ENCODE results near the gene ITGB4. TPM values are rescaled to one million over a fixed set of nuclear protein-coding genes. Genes with fewer than 3 reads are reported as not detected.
A peak's percentile ranks its signal among the peaks of the same experiment; 100 is the strongest.

Gene ITGB4
- total RNA-seq, 6 experiments from 2014 or later, result 0.92 to 4.1 (median 2.0) TPM

DNA sequence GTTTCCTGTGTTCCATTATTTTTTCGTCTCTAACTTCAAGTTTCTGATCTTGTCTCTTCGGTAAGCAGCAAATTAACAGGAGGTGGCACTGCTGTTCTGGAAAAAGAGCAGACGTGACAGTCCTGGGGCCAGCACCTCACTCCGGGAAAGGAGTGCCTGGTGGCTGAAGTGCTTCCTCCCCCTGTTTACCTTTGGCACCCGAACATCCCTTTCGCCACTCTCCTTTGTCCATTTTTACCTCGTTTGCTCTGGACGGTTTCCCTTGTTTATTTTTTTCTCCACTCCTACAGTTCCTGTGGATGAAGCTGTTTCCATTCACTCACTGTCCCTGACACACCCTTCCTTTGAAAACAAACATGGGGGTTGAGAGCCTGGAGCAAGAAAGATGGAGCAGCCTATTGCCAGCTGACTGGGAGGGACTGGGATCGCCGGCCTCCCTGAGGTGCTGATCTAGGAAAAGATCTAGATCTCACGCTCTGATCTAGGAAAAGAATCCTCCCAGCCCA, 41.5 kb upstream of the ITGB4 start:
- Histone ChIP-seq H3K27ac (peak overlapping the region in 1 of 3 donors; percentile 14), H3K9me3 (no peaks in the 10 kb centered on the region), H3K4me1 (peaks cover 0 to 8% (median 0%) of the 10 kb centered on the region in 4 donors), H3K4me3 (no peak overlapping the region), H3K27me3 (no peaks in the 10 kb centered on the region), H3K36me3 (peaks cover 0 to 6% (median 2%) of the 10 kb centered on the region in 4 donors)
- whole genome bisulfite sequencing (ENCODE audit: insufficient coverage, low coverage, low lambda C conversion rate, missing lambda C conversion rate), result 48% methylated on average over 11 of the region's 11 CpGs
- peak in 2 of 3 donors; percentile 48 to 56 for DNase-seq
- TF ChIP-seq CTCF (IDR thresholded peaks at IDR 0.05) (peak in 3 of 4 donors; percentile 7 to 36 (median 20)), POLR2A (IDR thresholded peaks at IDR 0.05) (no peak)
- intact Hi-C loops (cut with DNase I), result loop anchor here (5.0 kb wide), 1 partner anchor 73 kb away; no protein-coding TSS in a partner anchor
- ATAC-seq, result peak; percentile 37 to 87 (median 64)

DNA sequence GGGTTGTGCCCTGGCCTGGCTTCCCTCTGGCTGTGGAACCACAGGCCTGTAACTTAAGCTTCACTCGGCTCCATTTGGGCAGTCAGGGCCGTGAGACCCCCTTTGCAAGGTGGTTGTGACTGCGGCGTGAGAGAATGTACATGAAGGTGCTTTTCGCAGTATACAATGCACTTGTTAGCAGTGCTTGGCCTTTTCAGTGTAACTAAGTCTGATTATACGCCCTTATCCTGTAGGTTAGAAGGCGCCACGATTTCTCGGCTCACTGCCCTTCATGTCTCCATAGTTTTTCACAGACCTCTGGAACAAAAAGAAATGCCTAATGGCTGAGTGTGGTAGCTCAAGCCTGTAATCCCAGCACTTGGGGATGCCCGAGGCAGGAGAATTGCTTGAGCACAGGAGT, 40.8 kb upstream of the ITGB4 start:
- no peak for ATAC-seq
- intact Hi-C loops (cut with DNase I), result no loop called here
- no peaks in the 10 kb centered on the region for H3K9me3 ChIP-seq
- peaks cover 0 to 8% (median 0%) of the 10 kb centered on the region in 4 donors for H3K4me1 ChIP-seq
- no peak for TF ChIP-seq CTCF (IDR thresholded peaks at IDR 0.05)
- TF ChIP-seq POLR2A (IDR thresholded peaks at IDR 0.05), result no peak
- H3K36me3 ChIP-seq, result peaks cover 0 to 6% (median 2%) of the 10 kb centered on the region in 4 donors
- peak in 1 of 3 donors; percentile 1 for DNase-seq
- H3K27me3 ChIP-seq, result no peaks in the 10 kb centered on the region
- H3K4me3 ChIP-seq, result no peak overlapping the region
- WGBS (ENCODE audit: insufficient coverage, low coverage, low lambda C conversion rate, missing lambda C conversion rate), result 94% methylated on average over 5 of the region's 10 CpGs
- H3K27ac ChIP-seq, result no peak overlapping the region

GRCh38 chr17:75681289-75681688, 40.0 kb upstream of the ITGB4 start:
- H3K36me3 ChIP-seq, result peaks cover 0 to 6% (median 2%) of the 10 kb centered on the region in 4 donors
- no peaks in the 10 kb centered on the region for H3K9me3 ChIP-seq
- H3K27ac ChIP-seq, result no peak overlapping the region
- no peaks in the 10 kb centered on the region for H3K27me3 ChIP-seq
- H3K4me1 ChIP-seq, result peaks cover 0 to 8% (median 0%) of the 10 kb centered on the region in 4 donors
- intact Hi-C loops (cut with DNase I), result no loop called here
- TF ChIP-seq POLR2A (IDR thresholded peaks at IDR 0.05) (no peak), CTCF (IDR thresholded peaks at IDR 0.05) (no peak)
- no CpG with 5 or more reads among the region's 3 CpGs for WGBS (ENCODE audit: insufficient coverage, low coverage, low lambda C conversion rate, missing lambda C conversion rate)
- ATAC-seq, result no peak
- H3K4me3 ChIP-seq, result no peak overlapping the region
- peak in 1 of 3 donors; percentile 2 for DNase-seq

DNA sequence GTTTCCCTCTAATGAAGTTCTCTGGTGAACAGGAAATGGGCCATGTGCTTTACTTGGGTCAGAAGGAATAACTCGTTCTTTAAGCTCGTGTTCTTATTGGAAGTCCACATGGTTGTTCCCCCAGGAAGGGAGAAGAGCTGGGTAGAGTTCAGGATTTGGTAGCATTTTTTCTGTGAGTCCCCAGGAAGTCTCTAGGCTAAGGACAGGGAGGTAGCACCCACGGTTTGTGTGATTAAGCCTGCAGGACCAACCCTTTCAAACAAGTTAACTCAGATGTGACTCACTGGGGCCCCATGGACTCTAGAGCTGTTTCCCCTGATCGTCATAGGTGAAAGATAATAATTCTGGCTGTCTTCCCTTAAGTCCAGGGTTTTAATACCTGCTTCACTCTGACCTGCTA, 37.7 kb upstream of the ITGB4 start:
- Histone ChIP-seq H3K4me3 (no peak overlapping the region), H3K36me3 (peaks cover 0 to 6% (median under 1%) of the 10 kb centered on the region in 4 donors), H3K27ac (no peak overlapping the region), H3K4me1 (peaks cover 0 to 8% (median 0%) of the 10 kb centered on the region in 4 donors), H3K27me3 (no peaks in the 10 kb centered on the region), H3K9me3 (no peaks in the 10 kb centered on the region)
- DNase-seq (no peak), ATAC-seq (peak in 1 of 4 donors; percentile 54)
- no peak for TF ChIP-seq POLR2A (IDR thresholded peaks at IDR 0.05)
- WGBS (ENCODE audit: insufficient coverage, low coverage, low lambda C conversion rate, missing lambda C conversion rate), result 84% methylated on average over 4 of the region's 4 CpGs
- intact Hi-C loops (cut with DNase I), result no loop called here

DNA sequence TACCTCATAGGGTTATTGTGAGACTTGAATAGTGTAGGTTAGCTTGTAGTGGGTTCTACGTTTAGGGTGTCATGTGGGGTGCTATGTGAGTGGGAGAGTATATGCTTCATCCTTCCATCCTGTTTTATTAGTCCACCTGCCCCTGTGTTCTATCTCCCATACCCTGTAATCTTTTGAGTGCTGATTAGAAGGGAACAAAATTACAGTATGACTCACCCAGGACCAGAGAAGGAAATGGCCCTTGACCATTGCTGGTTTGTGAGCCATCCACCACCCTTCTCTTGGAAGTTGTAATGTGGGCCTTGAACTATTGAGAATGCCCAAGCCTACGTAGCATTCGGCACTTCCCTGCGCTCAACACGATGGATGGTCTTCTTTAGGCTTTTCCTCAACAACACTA, 37.0 kb upstream of the ITGB4 start:
- H3K4me3 ChIP-seq, result no peak overlapping the region
- DNase-seq (no peak), ATAC-seq (peak in 1 of 4 donors; percentile 41)
- intact Hi-C loops (cut with DNase I), result no loop called here
- no peak overlapping the region for H3K27ac ChIP-seq
- H3K36me3 ChIP-seq, result peaks cover 0 to 6% (median 0%) of the 10 kb centered on the region in 4 donors
- peaks cover 0 to 8% (median 0%) of the 10 kb centered on the region in 4 donors for H3K4me1 ChIP-seq
- TF ChIP-seq POLR2A (IDR thresholded peaks at IDR 0.05) (no peak), CTCF (IDR thresholded peaks at IDR 0.05) (no peak)
- no peaks in the 10 kb centered on the region for H3K9me3 ChIP-seq
- H3K27me3 ChIP-seq, result no peaks in the 10 kb centered on the region
- WGBS (ENCODE audit: insufficient coverage, low coverage, low lambda C conversion rate, missing lambda C conversion rate), result 97% methylated on average over 4 of the region's 5 CpGs
